Neutrophil (primary cell): ENCODE results near the gene GOLGA3.

Experiments used
- H3K27ac ChIP-seq: fragments of 200-600 bp; sonication (generic); 2 replicates; pipeline ENCODE4 v1.5.1; 2016; ENCODE audit warnings: mild to moderate bottlenecking, moderate library complexity
- H3K27me3 ChIP-seq: fragments of 200-600 bp; sonication (generic); 2 replicates; pipeline ENCODE4 v1.6.0; 2016; ENCODE audit warnings: mild to moderate bottlenecking
- H3K36me3 ChIP-seq: fragments of 200-600 bp; sonication (generic); 2 replicates; pipeline ENCODE4 v1.5.1; 2017
- H3K4me1 ChIP-seq, 2 experiments: fragments of 200-600 bp in 1 of 2; sonication (generic) in 1 of 2; 1 replicate in 1 of 2; 2 replicates in 1 of 2; pipeline versions ENCODE4 v1.5.1 to v1.6.1; 2013 to 2016; ENCODE audit warnings: low read depth in 1 of 2, low read length in 1 of 2, mild to moderate bottlenecking in 1 of 2, moderate library complexity in 1 of 2; ENCODE audit not compliant: control insufficient read depth in 1 of 2, insufficient read depth in 1 of 2
- H3K4me3 ChIP-seq, 2 experiments: fragments of 200-600 bp in 1 of 2; sonication (generic) in 1 of 2; 1 replicate in 1 of 2; 2 replicates in 1 of 2; pipeline ENCODE4 v1.5.1; 2013 to 2016; ENCODE audit warnings: low read depth in 1 of 2, low read length in 1 of 2, mild to moderate bottlenecking in 1 of 2, moderate library complexity in 1 of 2
- H3K9me3 ChIP-seq: fragments of 200-600 bp; sonication (generic); 2 replicates; pipeline ENCODE4 v1.5.1; 2016
- TF ChIP-seq, protein P1 (sequence below): fragments of 200-600 bp; sonication (generic); IDR thresholded peaks from 2 replicates; pipeline ENCODE4 v1.5.1; 2016; ENCODE audit warnings: antibody characterized with exemption

Gene GOLGA3

DNA sequence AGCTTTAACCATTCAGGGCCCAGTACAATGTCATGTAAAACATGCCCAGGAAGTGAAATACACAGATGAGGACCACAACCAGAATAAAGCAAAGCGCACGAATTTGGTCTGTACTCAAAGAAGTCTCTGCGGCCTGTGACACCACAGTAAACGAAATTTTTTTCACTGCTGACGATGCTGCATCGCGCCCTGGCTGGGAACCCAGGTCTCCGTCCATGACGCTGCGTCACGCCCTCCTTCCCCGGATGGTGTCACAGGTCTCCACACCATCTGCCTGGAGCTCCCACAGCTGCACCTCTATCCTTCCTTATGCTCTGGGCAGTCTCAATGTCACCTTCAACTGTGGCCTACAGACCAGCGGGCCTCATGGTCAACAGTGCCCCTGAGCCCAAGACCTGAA lies 84.8 kb downstream of the GOLGA3 start:
- Histone ChIP-seq H3K27ac (no peak overlapping the region), H3K9me3 (no peaks in the 10 kb centered on the region), H3K36me3 (peaks cover 98% of the 10 kb centered on the region), H3K4me3 (no peak overlapping the region), H3K4me1 (no peaks in the 10 kb centered on the region), H3K27me3 (no peaks in the 10 kb centered on the region)
- TF ChIP-seq, protein P1, sequence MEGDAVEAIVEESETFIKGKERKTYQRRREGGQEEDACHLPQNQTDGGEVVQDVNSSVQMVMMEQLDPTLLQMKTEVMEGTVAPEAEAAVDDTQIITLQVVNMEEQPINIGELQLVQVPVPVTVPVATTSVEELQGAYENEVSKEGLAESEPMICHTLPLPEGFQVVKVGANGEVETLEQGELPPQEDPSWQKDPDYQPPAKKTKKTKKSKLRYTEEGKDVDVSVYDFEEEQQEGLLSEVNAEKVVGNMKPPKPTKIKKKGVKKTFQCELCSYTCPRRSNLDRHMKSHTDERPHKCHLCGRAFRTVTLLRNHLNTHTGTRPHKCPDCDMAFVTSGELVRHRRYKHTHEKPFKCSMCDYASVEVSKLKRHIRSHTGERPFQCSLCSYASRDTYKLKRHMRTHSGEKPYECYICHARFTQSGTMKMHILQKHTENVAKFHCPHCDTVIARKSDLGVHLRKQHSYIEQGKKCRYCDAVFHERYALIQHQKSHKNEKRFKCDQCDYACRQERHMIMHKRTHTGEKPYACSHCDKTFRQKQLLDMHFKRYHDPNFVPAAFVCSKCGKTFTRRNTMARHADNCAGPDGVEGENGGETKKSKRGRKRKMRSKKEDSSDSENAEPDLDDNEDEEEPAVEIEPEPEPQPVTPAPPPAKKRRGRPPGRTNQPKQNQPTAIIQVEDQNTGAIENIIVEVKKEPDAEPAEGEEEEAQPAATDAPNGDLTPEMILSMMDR: no peak

DNA sequence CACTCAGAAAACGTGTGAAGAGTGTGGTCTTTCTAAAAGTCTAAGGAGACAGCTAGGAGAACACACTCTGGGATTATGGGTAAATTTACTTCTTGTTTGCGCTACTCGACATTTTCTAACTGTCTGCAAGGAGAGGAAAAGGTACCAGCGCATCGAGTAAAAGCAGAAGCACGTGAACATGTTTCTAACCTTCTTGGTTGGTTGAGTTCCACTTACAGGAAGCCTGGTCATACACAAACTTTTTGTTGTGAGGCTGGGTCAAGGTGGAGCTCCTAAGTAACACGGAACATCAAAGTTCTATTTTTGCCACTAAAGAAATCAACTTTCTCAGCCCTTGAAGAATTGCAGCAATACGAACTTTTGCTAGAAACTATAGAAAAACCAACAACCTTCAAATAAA lies 87.0 kb downstream of the GOLGA3 start:
- TF ChIP-seq, protein P1: no peak
- Histone ChIP-seq H3K9me3 (no peaks in the 10 kb centered on the region), H3K4me3 (no peak overlapping the region), H3K27me3 (no peaks in the 10 kb centered on the region), H3K4me1 (no peaks in the 10 kb centered on the region), H3K36me3 (peaks cover 98% of the 10 kb centered on the region), H3K27ac (no peak overlapping the region)

DNA sequence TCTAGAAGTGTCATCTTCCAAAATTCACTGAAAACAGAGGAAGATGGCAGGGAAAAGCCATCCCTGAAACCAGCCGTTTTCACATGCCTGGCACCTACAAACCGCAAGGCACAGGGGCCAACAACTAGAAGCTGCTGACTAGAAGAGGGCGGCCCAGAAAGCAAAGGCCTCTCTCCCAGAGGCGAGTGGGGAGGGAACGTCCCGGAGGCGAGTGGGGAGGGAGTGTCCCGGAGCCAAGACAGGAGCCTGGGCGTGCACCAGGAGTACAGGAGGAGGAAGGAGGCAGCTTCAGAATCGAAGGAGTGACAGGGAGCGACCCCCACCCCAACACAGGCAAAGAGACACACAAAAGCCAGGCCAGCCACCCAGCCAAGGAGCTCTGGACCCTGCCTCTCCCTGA lies 88.0 kb downstream of the GOLGA3 start:
- Histone ChIP-seq H3K27me3 (no peaks in the 10 kb centered on the region), H3K4me1 (no peaks in the 10 kb centered on the region), H3K36me3 (peaks cover 98% of the 10 kb centered on the region), H3K9me3 (no peaks in the 10 kb centered on the region), H3K27ac (no peak overlapping the region), H3K4me3 (no peak overlapping the region)
- TF ChIP-seq, protein P1: no peak

DNA sequence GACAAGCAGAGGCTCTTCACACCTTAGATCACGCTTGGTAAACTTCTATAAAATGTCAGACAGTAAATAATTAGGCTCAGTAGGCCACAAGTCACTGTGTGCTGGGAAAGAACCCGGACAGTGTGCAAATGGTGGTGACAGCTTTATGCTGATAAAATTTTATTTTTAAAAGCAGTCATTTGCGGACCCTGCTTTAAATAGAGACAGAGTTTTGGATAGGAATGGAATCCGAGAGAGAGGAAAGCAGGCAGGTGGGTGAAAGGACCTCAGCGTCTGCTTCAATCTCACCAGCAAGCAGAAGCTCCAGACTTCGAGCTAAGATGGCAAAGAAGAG lies 88.4 kb downstream of the GOLGA3 start:
- no peaks in the 10 kb centered on the region for H3K9me3 ChIP-seq
- no peaks in the 10 kb centered on the region for H3K4me1 ChIP-seq
- TF ChIP-seq, protein P1: no peak
- no peak overlapping the region for H3K4me3 ChIP-seq
- H3K27ac ChIP-seq: no peak overlapping the region
- H3K36me3 ChIP-seq: peaks cover 98% of the 10 kb centered on the region
- H3K27me3 ChIP-seq: no peaks in the 10 kb centered on the region

DNA sequence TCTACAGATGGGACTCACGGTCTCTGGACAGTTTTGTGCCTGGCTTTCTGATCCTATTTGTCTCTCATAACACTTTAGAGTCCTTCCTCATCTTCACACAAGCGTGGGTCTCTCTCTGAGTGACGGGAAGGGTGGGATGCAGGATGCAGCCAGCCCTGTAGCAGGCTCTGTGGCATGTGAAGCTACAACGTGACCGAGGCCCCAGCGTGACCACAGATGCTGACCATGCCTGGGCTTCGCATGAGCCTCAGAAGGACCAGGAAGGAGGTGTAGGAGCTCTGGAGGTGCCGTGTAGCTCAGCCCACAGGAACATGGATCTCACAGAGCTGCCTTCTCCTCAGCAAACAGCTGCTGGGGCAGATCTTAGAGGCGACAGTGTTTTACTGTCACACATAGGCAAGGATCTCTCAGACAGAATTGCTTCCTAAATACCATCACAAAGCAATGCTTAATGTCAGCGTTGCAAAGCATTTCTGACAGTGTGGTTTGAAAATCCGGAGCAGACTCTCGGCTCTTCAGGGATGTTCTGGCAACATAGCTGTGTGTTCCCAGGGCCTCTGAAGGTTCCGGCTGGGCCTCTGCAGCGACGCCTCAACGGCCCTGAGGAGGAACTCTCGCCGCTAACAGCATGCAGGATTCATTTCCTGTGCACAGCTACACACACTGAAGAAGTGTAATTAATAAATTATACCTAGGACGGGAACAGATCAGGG lies 88.9 kb downstream of the GOLGA3 start:
- H3K36me3 ChIP-seq: peaks cover 98% of the 10 kb centered on the region

More for the DNA sequence above, 88.9 kb downstream of the GOLGA3 start:
- no peaks in the 10 kb centered on the region for H3K9me3 ChIP-seq
- TF ChIP-seq, protein P1: no peak
- no peak overlapping the region for H3K4me3 ChIP-seq
- H3K4me1 ChIP-seq: no peaks in the 10 kb centered on the region
- H3K27ac ChIP-seq: no peak overlapping the region
- H3K27me3 ChIP-seq: no peaks in the 10 kb centered on the region
